A549 treated with GW870086 at 1 μM for 4 hours (cell line): ENCODE results near the gene TSPAN16. TPM values are rescaled to one million over a fixed set of nuclear protein-coding genes. Genes with fewer than 3 reads are reported as not detected.

Experiments
- total RNA-seq: library from RNA; stranded (reverse); fragments of 200-300 nt; extraction: Qiagen RNA extraction; gene quantifications from 5 replicates; pipeline ENCODE4 v1.2.3, GENCODE V29; 2022; ENCODE audit warnings: low read depth

Gene TSPAN16, protein sequence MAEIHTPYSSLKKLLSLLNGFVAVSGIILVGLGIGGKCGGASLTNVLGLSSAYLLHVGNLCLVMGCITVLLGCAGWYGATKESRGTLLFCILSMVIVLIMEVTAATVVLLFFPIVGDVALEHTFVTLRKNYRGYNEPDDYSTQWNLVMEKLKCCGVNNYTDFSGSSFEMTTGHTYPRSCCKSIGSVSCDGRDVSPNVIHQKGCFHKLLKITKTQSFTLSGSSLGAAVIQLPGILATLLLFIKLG
- total RNA-seq = not detected in 5 replicates

DNA sequence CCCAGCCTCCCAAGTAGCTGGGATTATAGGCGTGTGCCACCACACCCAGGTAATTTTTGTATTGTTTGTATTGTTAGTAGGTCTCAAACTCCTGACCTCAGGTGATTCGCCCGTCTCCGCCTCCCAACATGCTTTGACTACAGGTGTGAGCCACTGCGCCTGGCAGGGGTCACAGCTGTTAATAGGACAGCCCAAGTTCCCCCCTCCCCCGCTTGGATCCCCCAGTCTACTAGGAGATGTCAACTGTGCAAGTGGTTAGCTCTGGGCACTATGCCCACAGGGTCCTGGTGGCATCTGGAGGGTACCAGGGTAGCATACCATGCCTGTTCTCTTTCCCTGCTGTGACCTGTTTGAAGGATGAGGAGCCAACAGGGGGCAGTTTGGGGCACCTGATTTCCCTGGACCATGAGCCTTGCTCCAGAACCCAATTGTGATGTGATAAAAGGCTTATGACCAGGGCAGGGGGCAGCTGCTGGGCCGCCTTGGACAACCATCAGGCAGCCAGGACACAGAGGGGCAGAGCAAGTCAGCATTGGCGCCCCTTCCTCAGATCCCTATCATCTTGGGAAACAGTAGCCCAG, at the start of gene TSPAN16:
TSS of gene TSPAN16 (plus strand) at position 496 of the 581 bp plus-strand sequence. CDS start 138 bp downstream, outside the sequence.

DNA sequence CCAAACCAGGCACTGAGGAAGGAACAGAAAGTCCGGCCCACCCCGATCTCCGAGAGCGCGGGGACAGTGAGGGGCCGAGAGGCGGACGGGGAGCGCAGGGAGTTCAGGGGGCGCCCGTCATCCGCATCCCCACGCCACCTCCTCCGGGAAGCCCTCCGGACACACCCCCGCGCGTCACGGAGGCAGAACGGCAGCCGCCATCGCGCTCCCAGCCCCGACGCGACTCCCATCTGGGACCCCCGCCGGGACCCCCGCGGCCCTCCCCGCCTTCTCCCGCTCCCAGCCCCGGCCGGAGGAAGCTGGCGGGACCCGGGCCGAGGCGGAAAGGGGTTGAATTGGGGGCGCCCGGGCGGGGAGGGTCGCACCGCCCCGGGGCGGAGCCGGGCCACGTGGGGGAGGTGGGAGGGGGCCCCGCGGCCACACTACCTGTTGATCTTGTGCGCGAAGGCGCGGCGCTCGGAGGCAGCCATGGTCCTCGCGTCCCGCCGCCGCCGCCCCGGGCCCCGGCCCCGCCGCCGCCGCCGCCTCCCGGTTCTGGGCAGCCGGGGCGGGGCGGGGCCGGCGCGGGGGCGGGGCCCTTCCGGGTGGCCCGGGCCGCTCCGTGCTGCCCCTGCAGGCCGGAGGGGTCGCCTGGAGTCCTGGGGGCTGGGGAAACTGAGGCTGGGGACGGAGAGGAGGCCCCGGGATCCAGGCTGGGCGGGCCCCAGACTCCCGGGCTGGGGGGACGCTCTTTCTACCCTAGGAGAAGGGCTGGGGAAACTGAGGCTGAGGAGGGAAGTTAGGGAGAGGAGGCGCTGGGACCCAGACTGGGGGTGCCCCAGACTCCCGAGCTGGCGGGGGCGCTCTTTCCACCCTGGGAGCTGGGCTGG, 33.8 kb upstream of the TSPAN16 start, which contains the start of gene DOCK6:
TSS of gene DOCK6 (minus strand) at position 554 of the 869 bp plus-strand sequence. CDS start at position 470, 84 bp downstream.

DNA sequence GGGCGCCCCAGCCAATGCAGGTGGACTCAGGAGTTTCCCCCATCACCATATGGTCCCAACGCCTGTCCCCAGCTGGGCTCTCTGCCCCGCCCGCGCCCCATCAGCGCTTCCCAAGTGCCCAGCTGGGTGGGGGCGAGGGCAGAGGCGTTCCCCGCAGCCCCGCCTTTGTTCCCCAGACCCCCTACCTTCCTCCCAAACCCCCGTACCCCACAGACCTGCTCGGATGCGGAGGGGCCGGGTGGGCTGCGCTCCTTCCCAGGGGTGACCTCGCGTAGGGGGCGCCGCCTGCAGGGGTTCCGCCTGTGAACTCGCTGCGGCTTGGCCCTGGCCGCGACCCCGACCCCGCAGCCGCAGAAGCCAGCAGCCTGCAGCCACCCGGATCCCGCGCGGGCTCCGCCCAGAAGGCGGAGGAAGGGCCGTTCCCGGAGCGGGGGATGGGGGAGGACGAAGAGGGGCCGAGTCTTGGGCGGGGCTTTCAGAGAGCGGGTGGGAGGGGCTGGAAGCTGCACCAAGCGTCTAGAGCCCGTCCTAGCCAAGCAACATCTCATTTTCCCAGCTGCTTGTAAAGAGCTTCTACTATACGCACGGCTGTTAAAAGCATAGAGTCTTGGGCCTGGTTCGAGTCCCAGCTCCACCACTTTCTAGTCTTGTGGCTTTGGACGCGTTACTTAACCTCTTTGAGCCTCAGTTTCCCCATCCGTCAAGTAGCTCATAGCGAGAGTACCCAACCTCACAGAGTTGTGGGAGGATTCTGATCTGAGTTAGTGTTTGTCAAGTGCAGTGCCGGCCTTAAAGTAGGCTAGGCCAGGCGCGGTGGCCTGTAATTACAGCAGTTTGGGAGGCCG, 43.5 kb downstream of the TSPAN16 start, which contains the start of gene RAB3D:
TSS of gene RAB3D (minus strand) at position 404 of the 845 bp plus-strand sequence. CDS start 2,258 bp downstream, outside the sequence.

DNA sequence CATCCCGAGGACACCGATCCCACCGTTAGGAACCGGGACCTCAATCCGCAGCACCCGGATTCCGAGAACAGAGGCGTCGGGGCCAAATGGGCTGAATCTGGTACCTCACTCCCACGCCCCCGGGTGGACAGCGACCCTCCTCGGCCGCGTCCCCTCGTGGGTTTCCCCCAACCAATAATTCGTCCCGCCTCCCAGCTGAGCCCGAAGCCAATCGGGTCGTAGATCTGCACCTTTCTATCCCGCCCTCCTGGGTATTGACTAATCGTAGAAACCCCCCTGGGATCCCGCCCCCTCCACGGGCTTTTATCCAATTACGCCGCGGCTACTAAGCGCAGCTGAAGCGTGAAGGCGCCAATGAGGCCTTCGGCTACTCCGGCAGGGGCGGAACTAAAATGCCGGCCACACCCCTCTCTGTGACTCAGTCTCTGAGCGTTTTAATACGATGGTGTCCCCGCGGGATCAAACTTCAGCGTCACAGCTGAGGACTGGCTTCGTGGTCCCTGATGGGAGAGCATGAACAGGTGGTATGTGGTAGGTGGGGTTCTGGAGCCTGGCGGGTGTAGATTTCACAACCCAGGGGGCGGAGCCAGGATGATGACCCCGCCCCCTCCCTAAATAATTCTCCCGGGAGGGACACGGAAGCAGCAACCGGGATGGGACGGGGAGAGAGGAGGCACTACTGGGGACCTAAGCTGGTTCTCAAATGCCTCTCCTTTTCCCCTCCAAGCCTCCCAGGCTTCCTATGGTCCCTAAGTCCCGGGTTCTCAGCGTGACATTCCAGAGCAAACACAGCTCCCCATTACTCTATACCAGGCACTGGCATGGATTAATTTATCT, 50.4 kb downstream of the TSPAN16 start, which contains the start of the genes CCDC159 and TMEM205:
TSS of gene CCDC159 (plus strand) at position 416 of the 837 bp plus-strand sequence. CDS start at position 504, 88 bp downstream.
TSS of gene TMEM205 (minus strand) at position 165 of the 837 bp plus-strand sequence. CDS start 649 bp downstream, outside the sequence.

DNA sequence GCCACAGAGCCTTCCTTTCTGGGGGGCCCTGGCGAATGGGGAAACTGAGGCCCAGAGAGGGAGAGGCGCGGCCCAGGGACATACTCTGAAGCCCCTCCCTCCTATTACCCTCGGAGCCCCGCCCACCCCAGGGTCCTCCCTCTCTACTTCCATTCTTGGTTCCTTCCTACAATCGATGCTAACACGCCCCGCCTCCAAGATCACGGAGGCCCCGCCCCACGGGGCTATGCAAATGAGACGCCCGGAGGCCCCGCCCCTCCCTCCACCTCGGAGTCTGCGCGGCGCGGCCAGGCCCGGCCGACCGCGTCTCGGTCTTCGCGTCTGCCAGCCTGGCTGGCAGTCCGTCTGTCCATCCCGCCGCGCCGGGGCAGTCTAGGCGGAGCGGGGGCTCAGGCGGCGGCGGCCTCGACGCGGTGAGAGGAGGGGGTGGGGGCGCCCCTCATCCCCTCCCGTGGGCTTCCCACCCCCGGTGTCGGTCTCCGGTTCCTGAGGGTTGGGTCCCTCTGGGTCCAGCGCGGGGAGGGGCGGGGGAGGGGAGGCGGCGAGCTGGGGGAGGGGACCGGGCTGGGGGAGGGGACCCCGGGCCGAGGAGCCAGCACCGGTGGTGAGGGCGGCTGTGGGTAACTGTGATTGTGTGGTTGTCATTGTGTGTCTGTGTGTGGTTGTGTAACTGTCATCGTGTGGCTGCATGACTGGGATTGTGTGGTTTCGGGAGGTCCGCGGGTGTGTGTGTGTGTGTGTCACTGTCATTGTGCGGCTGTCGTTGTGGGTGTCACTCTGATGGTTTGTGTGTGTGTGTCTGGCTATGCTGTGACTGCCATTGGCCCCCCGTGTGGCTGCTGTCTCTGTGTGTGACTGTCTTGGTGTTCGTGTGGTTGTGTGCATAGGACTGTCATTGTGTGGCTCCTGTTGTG, 59.5 kb downstream of the TSPAN16 start, which contains the start of gene PLPPR2:
TSS of gene PLPPR2 (plus strand) at position 273 of the 914 bp plus-strand sequence. CDS start 2,242 bp downstream, outside the sequence.

Other genes with a start within 250 kb of the TSPAN16 start
- 23.2 to 36.1 TPM (median 34.3 TPM) in 5 replicates for gene LDLR, start 206.7 kb upstream of the TSPAN16 start, total RNA-seq
- gene SPC24, start 140.4 kb upstream of the TSPAN16 start, total RNA-seq = 15.6 to 22.5 TPM (median 21.0 TPM) in 5 replicates
- gene KANK2, start 98.6 kb upstream of the TSPAN16 start, total RNA-seq = 38.1 to 62.3 TPM (median 57.4 TPM) in 5 replicates
- gene ANGPTL8, start 56.5 kb upstream of the TSPAN16 start, total RNA-seq = not detected in 5 replicates
- 6.6 to 10.9 TPM (median 9.9 TPM) in 5 replicates for gene DOCK6, start 33.6 kb upstream of the TSPAN16 start, total RNA-seq
- 3.3 to 5.0 TPM (median 4.4 TPM) in 5 replicates for gene RAB3D, start 43.5 kb downstream of the TSPAN16 start, total RNA-seq
- gene TMEM205, start 50.1 kb downstream of the TSPAN16 start, total RNA-seq = 93.3 to 126 TPM (median 112 TPM) in 5 replicates
- gene CCDC159, start 50.4 kb downstream of the TSPAN16 start, total RNA-seq = 3.1 to 4.8 TPM (median 4.0 TPM) in 5 replicates
- 7.3 to 10.9 TPM (median 9.5 TPM) in 5 replicates for gene PLPPR2, start 59.3 kb downstream of the TSPAN16 start, total RNA-seq
- 1.5 to 2.2 TPM (median 2.0 TPM) in 5 replicates for gene SWSAP1, start 78.5 kb downstream of the TSPAN16 start, total RNA-seq
- 3.1 to 6.8 TPM (median 4.0 TPM) in 5 replicates for gene EPOR, start 88.2 kb downstream of the TSPAN16 start, total RNA-seq
- gene RGL3, start 123.2 kb downstream of the TSPAN16 start, total RNA-seq = 0.66 to 2.4 TPM (median 1.9 TPM) in 5 replicates
- 0.82 to 2.4 TPM (median 1.1 TPM) in 5 replicates for gene ODAD3, start 139.0 kb downstream of the TSPAN16 start, total RNA-seq
- 242 to 262 TPM (median 254 TPM) in 5 replicates for gene PRKCSH, start 139.5 kb downstream of the TSPAN16 start, total RNA-seq
- 0.05 to 0.19 TPM (median 0.11 TPM) in 4 of 5 replicates, not detected in the other for gene ELAVL3, start 184.9 kb downstream of the TSPAN16 start, total RNA-seq
- gene ZNF653, start 209.7 kb downstream of the TSPAN16 start, total RNA-seq = 3.6 to 6.0 TPM (median 4.2 TPM) in 5 replicates
- gene ECSIT, start 233.0 kb downstream of the TSPAN16 start, total RNA-seq = 25.8 to 32.7 TPM (median 31.3 TPM) in 5 replicates
- 0.25 to 0.80 TPM (median 0.48 TPM) in 5 replicates for gene CNN1, start 242.7 kb downstream of the TSPAN16 start, total RNA-seq